ENCODE measurements around the gene TMEM86A.

The TMEM86A gene

GRCh38 chr11:18727479-18728236 lies 29.1 kb downstream of the TMEM86A start:
- DNase-seq: peak in 1 of 2 experiments; percentile 54

- no peak for DNase-seq
These were observed 30.1 kb downstream of the TMEM86A start for GRCh38 chr11:18728658-18729057.

- no peak for DNase-seq
These were observed 30.8 kb downstream of the TMEM86A start for GRCh38 chr11:18729426-18729825.

- no peak for DNase-seq
These were observed 31.4 kb downstream of the TMEM86A start for GRCh38 chr11:18730020-18730419.

GRCh38 chr11:18731441-18731840 lies 32.9 kb downstream of the TMEM86A start:
- no peak for DNase-seq

- DNase-seq: peak; percentile 21 to 45
These were observed 33.6 kb downstream of the TMEM86A start for GRCh38 chr11:18731949-18732821.

- DNase-seq: no peak
These were observed 34.6 kb downstream of the TMEM86A start for GRCh38 chr11:18733202-18733601.

- DNase-seq: no peak
These were observed 38.1 kb downstream of the TMEM86A start for GRCh38 chr11:18736590-18737148.

GRCh38 chr11:18737642-18738041 lies 39.1 kb downstream of the TMEM86A start:
- DNase-seq: no peak

- DNase-seq: no peak
These were observed 41.1 kb downstream of the TMEM86A start for GRCh38 chr11:18739685-18740084.

- DNase-seq: no peak
These were observed 43.2 kb downstream of the TMEM86A start for GRCh38 chr11:18741783-18742182.

- no peak for DNase-seq
These were observed 44.8 kb downstream of the TMEM86A start for GRCh38 chr11:18743365-18743764.

GRCh38 chr11:18743900-18744514 lies 45.4 kb downstream of the TMEM86A start:
- DNase-seq: no peak

GRCh38 chr11:18745251-18745650 lies 46.7 kb downstream of the TMEM86A start:
- DNase-seq: no peak

GRCh38 chr11:18748766-18749365 lies 50.3 kb downstream of the TMEM86A start:
- DNase-seq: no peak

- peak in 1 of 2 experiments; percentile 9 for DNase-seq
These were observed 51.2 kb downstream of the TMEM86A start for GRCh38 chr11:18749681-18750319.

- DNase-seq: no peak
These were observed 52.4 kb downstream of the TMEM86A start for GRCh38 chr11:18750944-18751343.

GRCh38 chr11:18752502-18752901 lies 53.9 kb downstream of the TMEM86A start:
- no peak for DNase-seq

- no peak for DNase-seq
These were observed 55.7 kb downstream of the TMEM86A start for GRCh38 chr11:18754308-18754707.
